ENCODE data around the gene LRP5. TPM values are rescaled to one million over a fixed set of nuclear protein-coding genes. Genes with fewer than 3 reads are reported as not detected.

LRP5 gene
- total RNA-seq, 4 donors from 2014 or later = 45.8 to 75.5 (median 54.3) TPM

DNA sequence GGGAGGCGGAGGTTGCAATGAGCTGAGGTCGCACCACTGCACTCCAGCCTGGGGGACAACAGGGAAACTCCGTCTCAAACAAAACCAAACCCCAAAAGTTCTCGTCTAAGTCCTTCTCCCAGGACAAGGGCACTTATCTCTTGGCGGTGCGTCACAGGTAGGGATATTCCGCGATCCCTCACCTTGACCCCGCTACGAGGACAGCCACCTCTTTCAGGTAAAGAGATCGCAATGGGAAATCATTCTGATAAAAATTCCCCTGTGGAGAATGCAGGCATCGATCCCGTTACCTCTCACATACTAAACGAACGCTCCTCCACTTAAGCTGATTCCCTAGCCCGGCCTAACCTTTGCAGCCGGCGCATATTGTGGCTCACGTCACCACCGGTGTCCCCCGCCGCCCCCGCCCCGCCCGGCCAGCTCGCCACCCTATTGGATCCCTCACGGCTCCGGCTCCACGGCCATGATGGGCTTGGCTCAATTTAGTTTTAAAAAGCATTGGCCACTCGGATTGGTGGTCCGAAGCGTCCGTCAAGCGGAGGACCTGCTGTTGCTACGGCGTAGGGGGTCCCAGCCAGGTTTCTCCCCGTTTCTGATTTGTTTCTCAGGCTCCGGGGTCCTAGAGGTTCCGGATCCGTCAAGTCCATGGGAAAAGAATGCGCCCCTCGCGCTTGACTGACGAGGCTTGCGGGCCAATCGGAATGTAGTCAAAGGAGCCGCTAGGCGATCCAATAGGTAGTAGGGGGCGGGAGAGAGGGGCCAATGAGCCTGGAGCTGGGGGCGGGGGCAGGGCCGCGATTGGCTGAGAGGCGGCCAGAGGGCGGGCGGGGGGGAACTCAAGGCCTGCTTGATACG lies 147.7 kb downstream of the LRP5 start:
- peak; percentile 99 to 100 for DNase-seq
- TF ChIP-seq CTCF (IDR thresholded peaks at IDR 0.05) (peak in 3 of 6 experiments; percentile 6 to 38 (median 25)), POLR2A (IDR thresholded peaks at IDR 0.05) (no peak)
- peak overlapping the region; percentile 91 to 97 (median 95) for H3K27ac ChIP-seq
- H3K9me3 ChIP-seq = no peaks in the 10 kb centered on the region
- no peaks in the 10 kb centered on the region for H3K36me3 ChIP-seq
- intact Hi-C loops (cut with DNase I) = loop anchor here (10.0 kb wide), 1 partner anchor 145 kb away; no protein-coding TSS in a partner anchor
- peaks cover 31 to 46% of the 10 kb centered on the region in 2 donors for H3K4me1 ChIP-seq
- WGBS, 2 donors = 5 to 10% methylated on average over 25 to 30 of the region's 56 CpGs
- peak overlapping the region; percentile 50 to 96 (median 91) for H3K4me3 ChIP-seq (replicated peaks in 1 of 3)
- no peaks in the 10 kb centered on the region for H3K27me3 ChIP-seq

DNA sequence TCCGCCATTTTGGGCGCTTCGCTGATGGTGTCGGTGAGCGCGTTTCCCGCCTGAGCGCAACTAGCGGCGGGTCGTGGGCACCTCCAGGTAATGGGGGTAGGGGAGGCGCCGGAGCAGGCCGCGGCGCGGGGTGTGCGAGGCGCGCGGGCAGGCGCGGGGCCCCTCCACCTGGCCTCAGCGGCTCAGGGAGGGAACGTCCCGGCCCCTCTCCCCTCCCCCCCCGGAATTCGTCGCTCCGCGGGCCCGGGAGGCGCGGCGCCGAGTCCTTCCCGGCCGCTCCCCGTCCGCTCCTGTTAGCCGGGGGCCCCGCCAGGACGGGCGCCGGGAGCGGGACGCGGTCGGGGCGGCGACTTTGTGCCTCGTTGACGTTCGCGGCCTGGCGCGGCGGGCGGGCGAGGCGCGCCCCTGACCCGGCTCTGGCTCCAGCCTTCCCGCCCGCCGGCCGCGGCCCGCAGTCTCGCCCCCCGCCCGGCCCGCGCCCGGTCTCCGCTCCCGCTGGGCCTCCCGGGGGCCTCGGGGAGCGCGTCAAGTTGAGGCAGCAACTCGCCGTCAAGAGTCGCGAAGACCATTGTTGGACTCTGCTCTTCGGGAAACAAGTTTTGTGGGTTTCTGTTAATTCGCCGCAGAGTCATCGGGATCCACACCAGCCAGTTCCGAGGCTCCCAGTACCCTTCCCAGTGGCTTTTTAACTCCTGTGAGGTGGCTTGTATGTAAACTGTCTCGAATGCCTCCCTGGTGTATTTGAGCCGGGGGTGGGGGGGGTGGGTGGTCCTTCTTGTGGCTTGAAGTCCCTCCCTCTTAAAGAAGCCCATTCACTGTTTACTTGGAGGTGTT lies 148.6 kb downstream of the LRP5 start, which contains the start of gene PPP6R3:
TSS of gene PPP6R3 (plus strand) at position 12 of the 834 bp plus-strand sequence. CDS start 76,913 bp downstream, outside the sequence.
- H3K4me3 ChIP-seq (replicated peaks in 1 of 3) = peak within 1 kb of the TSS; percentile 54 to 96 (median 91)
- DNase-seq = no peak
- H3K27me3 ChIP-seq = no peaks in the 10 kb centered on the region
- H3K9me3 ChIP-seq = no peaks in the 10 kb centered on the region
- peaks cover 40 to 46% of the 10 kb centered on the region in 2 donors for H3K4me1 ChIP-seq
- no peaks in the 10 kb centered on the region for H3K36me3 ChIP-seq
- WGBS, 2 donors = 0 to 2% methylated on average over 11 to 27 of the region's 92 CpGs
- intact Hi-C loops (cut with DNase I) = loop anchor here (10.0 kb wide), 1 partner anchor 144 kb away; no protein-coding TSS in a partner anchor
- TF ChIP-seq CTCF (IDR thresholded peaks at IDR 0.05) = peak in 2 of 6 experiments; percentile 11 to 16
- TF ChIP-seq POLR2A (IDR thresholded peaks at IDR 0.05) = peak; percentile 62 to 84
- peak within 1 kb of the TSS; percentile 91 to 97 (median 95) for H3K27ac ChIP-seq

GRCh38 chr11:68461575-68461917 lies 149.2 kb downstream of the LRP5 start:
- Histone ChIP-seq H3K36me3 (no peaks in the 10 kb centered on the region), H3K9me3 (no peaks in the 10 kb centered on the region), H3K4me3 (replicated peaks in 1 of 3) (peak overlapping the region; percentile 54 to 96 (median 91)), H3K27ac (peak overlapping the region; percentile 91 to 97 (median 95)), H3K27me3 (no peaks in the 10 kb centered on the region), H3K4me1 (peaks cover 40 to 43% of the 10 kb centered on the region in 2 donors)
- DNase-seq = no peak
- intact Hi-C loops (cut with DNase I) = loop anchor here (10.0 kb wide), 1 partner anchor 143 kb away; no protein-coding TSS in a partner anchor
- TF ChIP-seq POLR2A (IDR thresholded peaks at IDR 0.05) = no peak
- 1 to 2% methylated on average over 12 of the region's 12 CpGs for WGBS, 2 donors

GRCh38 chr11:68463714-68464113 lies 151.3 kb downstream of the LRP5 start:
- H3K4me1 ChIP-seq = peaks cover 53 to 58% of the 10 kb centered on the region in 2 donors
- intact Hi-C loops (cut with DNase I) = loop anchor here (10.0 kb wide), 1 partner anchor 141 kb away; no protein-coding TSS in a partner anchor
- 88 to 93% methylated on average over 1 of the region's 1 CpG for WGBS, 2 donors
- no peaks in the 10 kb centered on the region for H3K36me3 ChIP-seq
- H3K27ac ChIP-seq = no peak overlapping the region
- H3K27me3 ChIP-seq = no peaks in the 10 kb centered on the region
- no peak for DNase-seq
- no peak overlapping the region for H3K4me3 ChIP-seq (replicated peaks in 1 of 3)
- no peaks in the 10 kb centered on the region for H3K9me3 ChIP-seq
- TF ChIP-seq POLR2A (IDR thresholded peaks at IDR 0.05) (no peak), CTCF (IDR thresholded peaks at IDR 0.05) (no peak)

- no peak overlapping the region for H3K4me3 ChIP-seq (replicated peaks in 1 of 3)
- no peaks in the 10 kb centered on the region for H3K36me3 ChIP-seq
- intact Hi-C loops (cut with DNase I) = loop anchor here (10.0 kb wide), 1 partner anchor 137 kb away; no protein-coding TSS in a partner anchor
- TF ChIP-seq POLR2A (IDR thresholded peaks at IDR 0.05) (no peak), CTCF (IDR thresholded peaks at IDR 0.05) (no peak)
- H3K27me3 ChIP-seq = no peaks in the 10 kb centered on the region
- H3K4me1 ChIP-seq = peaks cover 79 to 88% of the 10 kb centered on the region in 2 donors
- no peaks in the 10 kb centered on the region for H3K9me3 ChIP-seq
- WGBS, 2 donors = 73 to 77% methylated on average over 8 of the region's 8 CpGs
- DNase-seq = no peak
- no peak overlapping the region for H3K27ac ChIP-seq
Observed at GRCh38 chr11:68467201-68467834, 154.9 kb downstream of the LRP5 start.

Data from thyroid gland (tissue), 4 donors.